Activated CD4-positive, CD25-positive, alpha-beta regulatory T cell treated with anti-CD3 and anti-CD28 coated beads, Interleukin-2, amount 50 U/mL, for 24 hours (primary cell): ENCODE data around the gene NR1H3.

Experiments used
- ATAC-seq, 2 donors: fragments of 150-1000 bp; cut with Tn5 transposase; one replicate each; pipeline ENCODE4 v1.10.0; 2021; ENCODE audit warnings: mild to moderate bottlenecking in 1 of 2, moderate library complexity in 1 of 2

NR1H3 gene

DNA sequence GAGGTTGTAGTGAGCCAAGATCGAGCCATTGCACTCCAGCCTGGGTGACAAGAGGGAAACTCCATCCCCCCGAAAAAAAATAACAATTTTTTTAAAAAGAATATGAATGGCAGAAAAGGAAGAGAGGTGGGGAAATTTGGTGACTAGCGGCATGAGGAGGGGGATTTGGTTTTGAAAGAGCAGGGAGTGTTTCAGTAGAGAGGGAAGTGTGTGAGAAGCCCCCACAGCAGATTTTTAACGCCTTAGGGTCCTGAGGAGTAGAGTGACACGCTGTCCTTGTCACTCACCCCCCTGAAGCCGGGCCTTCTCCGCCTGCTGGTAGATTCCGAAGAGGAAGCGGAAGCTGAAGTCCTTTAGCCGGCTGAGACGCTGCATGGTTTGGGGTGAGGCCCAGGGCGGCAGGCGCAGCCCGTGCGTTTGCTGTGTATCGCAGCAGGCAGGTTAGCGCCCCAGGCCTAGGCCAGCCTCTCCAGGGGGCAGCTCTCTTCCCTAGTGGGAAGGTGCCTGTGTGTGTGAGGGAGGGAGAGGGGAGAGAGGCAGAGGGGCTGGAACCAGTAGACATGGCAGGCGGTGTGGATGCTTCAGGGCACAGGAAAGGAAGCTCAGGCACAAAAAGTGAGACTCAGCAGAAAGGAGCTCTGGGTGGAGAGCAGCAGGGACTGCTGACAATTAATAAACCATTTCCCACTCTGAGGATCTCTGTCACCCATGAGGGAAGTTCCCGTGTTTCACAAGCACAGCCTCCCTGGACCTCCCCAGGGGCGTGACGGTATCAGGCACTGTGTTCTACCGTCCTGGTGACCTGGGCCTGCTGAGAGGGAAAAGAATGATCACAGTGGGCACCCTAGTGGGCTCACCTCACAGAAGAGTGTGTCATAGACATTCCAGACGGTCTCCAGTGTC lies 13.1 kb upstream of the NR1H3 start:
- no peak for ATAC-seq

DNA sequence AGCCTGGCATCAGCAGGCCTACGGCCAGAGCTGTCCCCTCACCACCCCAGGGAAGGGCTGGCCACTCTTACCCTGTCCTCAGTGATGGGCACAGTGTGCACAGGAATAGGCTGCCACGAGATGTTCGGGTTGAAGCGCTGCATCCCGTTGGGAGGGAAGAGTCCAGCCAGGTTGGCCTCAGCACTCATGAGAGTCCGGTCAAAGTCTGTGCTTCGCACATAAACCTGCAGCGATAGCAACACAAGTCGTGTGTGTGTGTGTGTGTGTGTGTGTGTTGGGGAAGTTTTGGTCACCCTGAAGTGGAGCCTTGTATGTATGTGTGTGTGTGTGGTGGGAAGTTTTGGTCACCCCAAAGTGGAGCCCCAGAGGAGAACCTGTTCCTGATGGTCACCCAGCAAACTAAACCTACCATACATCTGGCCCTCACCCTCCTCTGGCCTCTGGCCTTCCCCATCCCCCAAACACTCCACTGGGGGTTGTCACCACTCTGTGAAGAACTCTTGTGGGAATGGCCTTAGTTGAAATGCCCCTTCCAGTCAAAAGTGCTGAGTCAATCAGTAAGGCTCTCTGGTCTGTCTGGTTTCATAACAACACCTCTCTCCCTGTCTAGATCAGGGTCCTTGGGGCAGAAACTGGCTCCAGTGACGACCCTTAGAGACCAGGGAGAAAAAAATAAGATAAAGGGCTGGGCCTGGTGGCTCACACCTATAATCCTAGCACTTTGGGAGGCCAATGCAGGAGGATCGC lies 12.0 kb upstream of the NR1H3 start:
- ATAC-seq: no peak

DNA sequence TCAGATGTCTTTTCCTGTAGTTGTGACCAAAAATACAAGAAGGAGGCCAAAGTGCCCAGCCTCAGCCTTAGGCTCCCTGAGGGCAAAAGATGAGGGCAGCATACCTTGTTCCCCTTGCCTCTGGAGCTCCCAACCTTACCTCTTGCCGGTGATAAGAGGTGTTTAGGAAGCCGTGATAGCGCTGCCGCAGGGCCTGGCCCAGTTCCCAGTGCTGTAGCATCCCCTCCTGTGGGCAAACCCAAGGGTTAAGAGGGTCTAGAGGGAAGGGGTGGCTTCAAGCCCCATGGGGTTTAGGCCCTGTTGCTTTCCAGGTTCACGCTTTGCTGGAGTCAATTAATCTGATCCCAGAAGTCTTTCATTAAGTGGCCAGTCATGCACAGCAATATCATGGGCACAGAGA lies 10.3 kb upstream of the NR1H3 start:
- ATAC-seq: no peak

DNA sequence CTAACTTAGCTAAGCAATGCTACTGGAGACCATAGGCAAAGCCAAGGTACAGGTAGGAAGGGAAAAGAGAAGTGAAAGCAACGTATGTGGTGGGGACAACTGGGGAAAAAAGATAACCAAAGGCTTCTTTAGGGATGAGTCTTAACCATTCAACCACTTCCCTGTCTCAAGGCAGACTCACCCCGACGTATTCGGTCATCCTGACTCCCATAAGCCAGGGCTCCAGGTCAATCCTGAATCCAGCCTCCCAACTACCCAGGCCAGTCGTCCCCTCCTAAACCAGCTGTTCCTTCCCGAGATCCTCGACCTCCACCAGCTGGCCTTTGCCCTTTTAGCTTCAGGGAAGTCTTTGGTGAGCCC lies 9.5 kb upstream of the NR1H3 start:
- peak; percentile 22 to 24 for ATAC-seq

- ATAC-seq: peak; percentile 97 to 98
Measured at GRCh38 chr11:47248664-47249377, 9.0 kb upstream of the NR1H3 start, which contains the start of gene ACP2. Gene ACP2 (minus strand): TSS chr11:47248814. CDS start chr11:47248789, 25 bp downstream.

DNA sequence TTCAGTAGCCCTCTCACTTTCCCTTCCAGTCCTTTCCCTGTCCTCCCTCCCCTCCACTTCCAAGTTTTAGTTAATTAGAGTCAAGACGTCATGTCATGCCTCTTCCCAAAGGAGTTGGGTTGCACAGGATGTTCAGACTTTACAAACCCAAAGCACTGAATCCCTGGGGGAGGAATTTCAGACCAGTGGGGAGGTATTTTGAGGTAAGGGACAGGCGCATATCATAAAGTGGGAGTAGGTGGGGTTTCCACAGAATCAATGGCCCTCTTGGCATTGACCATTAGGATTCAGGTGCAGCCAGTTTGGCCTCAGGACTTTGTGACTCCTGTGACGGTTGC lies 8.4 kb upstream of the NR1H3 start:
- no peak for ATAC-seq

GRCh38 chr11:47251751-47252150 lies 6.0 kb upstream of the NR1H3 start:
- ATAC-seq: no peak

DNA sequence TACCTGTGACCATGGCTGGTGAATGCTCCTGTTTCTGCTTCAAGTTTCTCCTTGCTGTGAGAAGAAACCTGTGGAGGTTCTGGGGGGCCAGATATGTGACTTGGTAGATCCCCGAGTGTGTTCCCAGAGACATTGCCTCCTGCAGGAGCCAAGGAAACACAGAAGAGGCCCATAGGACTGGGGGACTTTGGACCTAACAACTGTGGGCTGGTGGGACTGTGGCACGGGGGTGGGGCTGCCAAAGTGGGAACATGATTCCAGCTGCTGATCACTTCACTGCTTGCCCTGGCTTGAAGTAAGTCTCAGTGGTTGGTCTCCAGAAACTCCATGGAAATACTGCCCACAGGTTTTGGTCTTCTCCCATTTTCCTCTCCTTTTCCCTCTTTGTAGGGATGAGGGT lies 4.1 kb upstream of the NR1H3 start:
- ATAC-seq: no peak

DNA sequence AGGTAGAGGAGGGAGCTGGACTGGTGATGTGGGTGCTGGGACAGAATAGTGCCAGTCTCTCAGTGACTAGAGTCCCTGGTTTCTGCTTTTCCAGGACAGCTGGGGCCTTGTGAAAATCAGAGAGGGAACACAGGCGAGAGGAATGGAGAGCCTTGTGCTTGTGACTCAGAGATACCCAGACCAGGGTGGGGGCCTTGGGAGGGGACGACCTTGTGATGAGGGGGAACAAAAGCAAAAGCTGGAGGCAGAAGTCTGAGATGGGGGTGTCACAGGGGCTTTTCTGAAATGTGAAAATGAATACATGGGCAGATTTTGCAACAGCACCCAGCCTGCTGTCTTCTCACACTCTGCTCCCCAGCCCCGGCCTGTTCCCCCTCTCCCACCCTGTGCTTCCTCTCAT lies 3.4 kb upstream of the NR1H3 start:
- ATAC-seq: no peak

GRCh38 chr11:47256374-47256773 lies 1.4 kb upstream of the NR1H3 start:
- no peak for ATAC-seq

- no peak for ATAC-seq
Measured at GRCh38 chr11:47257177-47257516, 649 bp upstream of the NR1H3 start.

DNA sequence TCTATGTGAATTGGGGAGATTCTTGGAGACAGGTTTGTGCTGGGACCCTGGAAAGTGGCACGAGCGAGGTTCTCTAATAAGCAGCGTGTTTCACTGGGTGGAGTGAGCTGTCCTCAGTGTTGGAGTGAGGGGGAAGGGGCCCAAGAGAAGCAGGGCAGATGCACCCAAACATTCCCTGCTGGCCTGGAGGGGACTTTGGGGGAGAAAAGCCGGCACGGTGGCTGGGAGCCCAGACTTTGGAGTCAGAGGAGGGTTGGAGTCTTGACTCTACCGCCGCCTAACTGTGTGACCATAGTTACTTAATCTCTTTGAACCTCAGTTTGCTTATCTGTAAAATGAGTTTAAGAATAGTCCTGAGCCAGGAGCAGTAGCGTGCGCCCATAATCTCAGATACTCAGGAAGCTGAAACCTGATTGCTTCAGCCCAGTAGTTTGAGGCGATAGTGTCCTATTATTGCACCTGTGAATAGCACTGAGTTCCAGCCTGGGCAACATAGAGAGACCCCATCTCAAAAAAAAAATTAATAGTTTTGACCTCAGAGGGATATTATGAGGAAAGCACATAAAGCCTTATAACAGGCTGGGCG lies 614 bp downstream of the NR1H3 start:
- no peak for ATAC-seq

DNA sequence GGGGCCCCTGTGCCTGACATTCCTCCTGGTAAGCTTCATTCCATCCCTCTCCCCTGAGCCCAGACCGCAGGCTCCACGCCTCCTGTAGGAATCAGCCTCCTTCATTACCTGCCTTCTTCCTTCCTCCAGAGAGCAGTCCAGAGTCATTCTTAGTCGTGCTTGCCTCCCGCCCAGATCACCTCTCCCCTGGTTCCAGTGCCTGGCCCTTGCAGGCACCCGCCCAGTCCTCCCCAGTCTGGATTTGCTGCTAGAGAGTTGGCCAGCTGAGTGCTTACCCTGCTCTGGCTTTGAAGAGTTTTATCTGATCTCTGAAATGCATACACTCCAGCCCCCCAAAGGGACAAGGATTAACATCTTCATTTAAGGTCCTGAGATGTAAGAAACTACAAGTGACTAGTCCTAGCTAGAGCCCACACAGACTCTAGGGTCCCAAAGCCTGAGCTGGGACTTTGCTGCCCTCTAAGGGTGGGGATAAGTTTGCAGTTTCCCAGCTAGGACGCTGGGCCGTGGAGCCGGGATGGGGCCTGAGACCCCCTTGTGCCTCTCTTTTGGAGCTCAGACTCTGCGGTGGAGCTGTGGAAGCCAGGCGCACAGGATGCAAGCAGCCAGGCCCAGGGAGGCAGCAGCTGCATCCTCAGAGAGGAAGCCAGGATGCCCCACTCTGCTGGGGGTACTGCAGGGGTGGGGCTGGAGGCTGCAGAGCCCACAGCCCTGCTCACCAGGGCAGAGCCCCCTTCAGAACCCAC lies 1.6 kb downstream of the NR1H3 start:
- peak; percentile 83 to 85 for ATAC-seq

DNA sequence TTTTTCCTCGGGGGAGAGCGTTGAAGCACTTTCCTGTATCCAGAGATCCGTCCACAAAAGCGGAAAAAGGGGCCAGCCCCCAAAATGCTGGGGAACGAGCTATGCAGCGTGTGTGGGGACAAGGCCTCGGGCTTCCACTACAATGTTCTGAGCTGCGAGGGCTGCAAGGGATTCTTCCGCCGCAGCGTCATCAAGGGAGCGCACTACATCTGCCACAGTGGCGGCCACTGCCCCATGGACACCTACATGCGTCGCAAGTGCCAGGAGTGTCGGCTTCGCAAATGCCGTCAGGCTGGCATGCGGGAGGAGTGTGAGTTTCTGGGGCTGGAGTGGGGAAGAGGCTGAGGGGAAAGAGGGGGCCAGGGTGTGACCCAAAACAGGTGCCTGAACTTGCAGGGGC lies 2.6 kb downstream of the NR1H3 start:
- ATAC-seq: no peak

- no peak for ATAC-seq
Measured at GRCh38 chr11:47261291-47261800, 3.5 kb downstream of the NR1H3 start.

DNA sequence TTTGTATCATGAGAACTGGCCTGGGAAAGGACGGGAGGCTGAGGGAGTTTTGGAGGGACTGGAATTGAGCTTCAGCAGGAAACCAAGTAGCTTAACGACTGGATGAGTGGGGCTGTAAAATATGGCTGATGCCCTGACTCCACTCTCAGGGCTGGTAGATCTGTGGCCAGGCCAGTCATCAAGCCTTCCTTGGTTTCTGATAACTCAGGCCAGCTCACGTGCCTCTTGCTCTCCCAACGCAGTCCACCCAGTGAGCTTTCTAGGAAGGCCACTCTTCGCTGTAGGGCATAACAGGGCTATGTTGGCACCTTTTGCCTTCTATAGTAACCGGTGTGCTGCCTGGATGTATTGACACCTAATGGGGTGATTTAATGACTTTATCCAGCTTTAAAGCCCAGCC lies 6.3 kb downstream of the NR1H3 start:
- ATAC-seq: no peak

DNA sequence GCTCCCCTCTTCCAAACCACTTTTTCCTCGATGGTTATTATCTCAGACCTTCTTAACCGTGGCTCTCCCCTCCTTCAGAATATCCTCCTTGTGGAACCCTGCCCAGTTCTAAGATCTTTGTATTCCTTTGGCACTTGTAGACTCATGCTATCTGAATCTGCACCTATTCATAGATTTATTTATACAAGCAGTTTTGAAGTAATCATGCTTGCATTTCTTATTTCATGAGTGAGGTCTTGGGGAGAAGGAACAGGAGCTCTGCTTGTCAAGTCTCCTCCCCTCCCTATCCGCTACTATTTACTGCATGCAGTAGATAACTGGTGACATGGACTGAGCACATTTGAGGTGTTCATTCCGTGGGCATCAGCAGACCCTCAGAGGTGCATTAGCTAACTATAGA lies 6.7 kb downstream of the NR1H3 start:
- no peak for ATAC-seq

GRCh38 chr11:47267876-47268275 lies 10.1 kb downstream of the NR1H3 start:
- ATAC-seq: no peak

- no peak for ATAC-seq
Measured at GRCh38 chr11:47268448-47269001, 10.7 kb downstream of the NR1H3 start.

DNA sequence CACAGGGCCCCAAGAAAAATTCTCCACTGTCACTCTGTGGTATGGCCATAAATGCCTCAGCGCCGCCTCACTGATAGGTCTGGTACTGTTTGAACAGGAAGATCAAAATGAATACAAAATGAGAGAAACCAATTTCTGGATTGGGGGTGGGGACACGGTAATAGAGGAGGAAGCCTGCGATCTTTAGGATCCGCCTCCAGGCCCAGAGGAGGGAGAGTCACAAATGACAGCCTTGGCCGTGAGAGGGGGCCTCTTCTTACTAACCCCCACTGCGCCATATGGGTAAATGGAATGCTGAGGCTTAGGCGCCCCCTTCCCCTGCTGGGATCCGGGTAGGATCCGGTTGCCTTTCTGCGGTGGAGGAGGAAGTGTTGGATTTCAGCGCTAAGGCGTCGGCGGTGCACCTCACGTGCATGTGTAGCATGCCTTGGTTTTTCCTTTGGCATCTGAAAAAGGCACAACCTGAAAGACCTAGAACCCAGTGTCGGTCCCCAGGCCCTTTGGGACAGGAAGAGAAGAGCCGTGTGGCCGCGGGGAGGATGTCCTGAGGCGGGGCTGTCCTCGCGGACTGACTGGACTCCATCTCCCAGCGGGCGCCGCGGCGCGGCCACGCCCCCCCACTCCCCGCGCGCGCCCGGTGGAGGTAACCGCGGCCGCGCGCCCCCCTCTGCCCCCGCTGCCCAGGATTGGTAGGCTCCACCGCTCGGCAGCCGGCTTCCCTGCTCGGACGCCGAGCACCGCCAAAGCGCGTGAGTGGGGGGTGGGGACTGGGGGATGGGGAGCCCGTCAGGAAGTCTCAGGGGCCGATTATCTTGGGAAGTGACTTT lies 11.4 kb downstream of the NR1H3 start:
- peak; percentile 54 to 64 for ATAC-seq

DNA sequence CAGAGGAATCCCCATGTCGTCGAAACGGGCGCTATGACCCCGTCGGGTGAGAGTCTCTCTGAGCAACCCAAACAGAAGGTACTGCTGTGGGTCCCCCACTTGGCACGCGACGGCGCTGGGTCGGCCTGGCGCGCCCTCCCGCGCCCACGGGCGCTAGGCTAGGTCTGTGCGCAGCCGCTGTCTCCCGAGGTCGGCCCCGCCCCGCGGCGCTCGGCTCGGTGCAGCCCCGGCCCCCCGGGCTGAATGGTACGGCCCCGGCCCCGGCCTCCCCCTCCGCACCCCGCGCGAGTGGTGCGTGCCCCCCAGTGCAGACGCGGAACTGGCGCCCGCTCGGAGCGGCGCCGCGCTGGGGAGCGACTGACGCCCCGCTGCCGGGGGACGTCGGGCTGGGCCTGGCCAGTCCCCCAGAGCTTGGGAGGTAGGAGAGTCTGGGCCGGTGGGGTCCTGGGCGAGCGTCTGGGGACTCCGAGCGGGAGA lies 12.1 kb downstream of the NR1H3 start, which contains the start of gene MADD:
TSS of gene MADD (plus strand) at position 305 of the 477 bp plus-strand sequence.
- peak; percentile 82 to 88 for ATAC-seq
